ENCODE results near the gene HNRNPA1. TPM values are rescaled to one million over a fixed set of nuclear protein-coding genes. Genes with fewer than 3 reads are reported as not detected.
A peak's percentile ranks its signal among the peaks of the same experiment; 100 is the strongest.

The HNRNPA1 gene
- total RNA-seq, 1 experiment from 2014 or later: 2,589 TPM

GRCh38 chr12:54299515-54300224 lies 19.1 kb downstream of the HNRNPA1 start (continued):
- TF ChIP-seq, protein P1, sequence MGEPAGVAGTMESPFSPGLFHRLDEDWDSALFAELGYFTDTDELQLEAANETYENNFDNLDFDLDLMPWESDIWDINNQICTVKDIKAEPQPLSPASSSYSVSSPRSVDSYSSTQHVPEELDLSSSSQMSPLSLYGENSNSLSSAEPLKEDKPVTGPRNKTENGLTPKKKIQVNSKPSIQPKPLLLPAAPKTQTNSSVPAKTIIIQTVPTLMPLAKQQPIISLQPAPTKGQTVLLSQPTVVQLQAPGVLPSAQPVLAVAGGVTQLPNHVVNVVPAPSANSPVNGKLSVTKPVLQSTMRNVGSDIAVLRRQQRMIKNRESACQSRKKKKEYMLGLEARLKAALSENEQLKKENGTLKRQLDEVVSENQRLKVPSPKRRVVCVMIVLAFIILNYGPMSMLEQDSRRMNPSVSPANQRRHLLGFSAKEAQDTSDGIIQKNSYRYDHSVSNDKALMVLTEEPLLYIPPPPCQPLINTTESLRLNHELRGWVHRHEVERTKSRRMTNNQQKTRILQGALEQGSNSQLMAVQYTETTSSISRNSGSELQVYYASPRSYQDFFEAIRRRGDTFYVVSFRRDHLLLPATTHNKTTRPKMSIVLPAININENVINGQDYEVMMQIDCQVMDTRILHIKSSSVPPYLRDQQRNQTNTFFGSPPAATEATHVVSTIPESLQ (CRISPR knock-in tag; IDR thresholded peaks at IDR 0.05): no peak

- CTCF ChIA-PET: interaction anchor here (0.8 to 4.6 kb wide), 19 partner anchors 10 to 99 kb away, joined by 3 to 53 read pairs (median 6); partner anchors contain the start of gene COPZ1
- 0 out of 2 replicates have a peak, but pooled peaks have one; percentile 1 for TF ChIP-seq ZNF281 (CRISPR knock-in tag; IDR thresholded peaks at IDR 0.05)
- TF ChIP-seq MXD4 (CRISPR knock-in tag; IDR thresholded peaks at IDR 0.05; ENCODE audit: borderline replicate concordance): no peak
- TF ChIP-seq ZNF423 (CRISPR knock-in tag; IDR thresholded peaks at IDR 0.05): no peak
- POLR2A ChIA-PET: interaction anchor here (0.6 to 2.7 kb wide), 5 partner anchors 11 to 1862 kb away, joined by 4 to 14 read pairs (median 11); partner anchors contain the start of genes CBX5 and HNRNPA1
Measured at GRCh38 chr12:54300225-54300731, 19.8 kb downstream of the HNRNPA1 start.

DNA sequence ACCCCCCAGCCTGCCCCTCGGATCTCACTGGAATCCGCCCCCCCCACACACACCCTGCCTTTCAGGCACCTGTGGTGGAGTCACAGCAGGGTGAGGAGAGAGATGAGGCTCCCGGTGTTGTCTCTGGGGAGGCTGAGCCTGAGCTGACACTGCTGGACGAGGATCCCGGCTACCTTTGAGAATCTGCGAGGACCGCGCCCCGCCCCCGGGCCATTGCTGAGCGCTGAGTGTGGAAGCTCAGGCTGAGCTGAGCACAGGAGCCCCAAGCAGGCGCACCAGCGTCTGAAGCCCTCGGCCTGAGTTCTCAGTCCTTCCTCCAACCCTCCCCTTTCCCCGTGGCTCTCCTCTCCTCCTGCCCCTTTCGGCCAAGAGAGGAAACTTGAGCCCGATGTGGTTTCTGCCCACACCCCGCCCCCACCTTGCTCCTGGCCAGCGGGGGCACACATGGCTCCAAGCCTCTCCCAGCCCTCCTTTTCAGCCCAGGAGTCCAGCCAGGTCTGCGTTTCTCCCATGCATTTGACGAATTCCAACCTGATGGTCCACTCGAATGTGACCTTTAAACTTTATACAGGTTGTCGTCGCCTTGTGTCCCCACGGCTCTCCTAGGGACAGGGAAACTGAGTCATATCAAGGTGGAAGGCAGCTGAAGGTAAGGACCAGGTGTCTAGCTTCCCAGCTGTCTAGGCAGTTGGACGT lies 20.4 kb downstream of the HNRNPA1 start, which contains the start of gene NFE2:
Gene NFE2, minus strand, starts transcription at position 284 of the 696 bp plus-strand sequence. CDS start 5,767 bp downstream, outside the sequence.
- ChIA-PET POLR2A (interaction anchor here (0.6 to 2.7 kb wide), 7 partner anchors 12 to 101 kb away, joined by 3 to 14 read pairs (median 6); partner anchors contain the start of genes CBX5, COPZ1 and HNRNPA1), CTCF (interaction anchor here (0.8 to 4.6 kb wide), 15 partner anchors 11 to 99 kb away, joined by 3 to 53 read pairs (median 6); partner anchors contain the start of gene COPZ1)
- H3K27me3 Mint-ChIP-seq (ENCODE audit: low read depth): peaks cover 15% of the 10 kb centered on the region
- TF ChIP-seq AR (CRISPR knock-in tag; IDR thresholded peaks at IDR 0.05) (no peak), ZNF232 (CRISPR knock-in tag; IDR thresholded peaks at IDR 0.05) (no peak), PRDM15 (CRISPR knock-in tag; IDR thresholded peaks at IDR 0.05) (no peak), ZNF263 (CRISPR knock-in tag; IDR thresholded peaks at IDR 0.05; ENCODE audit: low read depth) (no peak), MXD4 (CRISPR knock-in tag; IDR thresholded peaks at IDR 0.05; ENCODE audit: borderline replicate concordance) (no peak), JAZF1 (CRISPR knock-in tag; IDR thresholded peaks at IDR 0.05) (no peak), PREB (CRISPR knock-in tag; IDR thresholded peaks at IDR 0.05; ENCODE audit: borderline replicate concordance) (no peak), FOXP1 (CRISPR knock-in tag; IDR thresholded peaks at IDR 0.05; ENCODE audit: borderline replicate concordance) (peak; percentile 29; the same call in 1 of the 2 replicates), NFATC4 (CRISPR knock-in tag; IDR thresholded peaks at IDR 0.05) (no peak)
- TF ChIP-seq, protein P2, sequence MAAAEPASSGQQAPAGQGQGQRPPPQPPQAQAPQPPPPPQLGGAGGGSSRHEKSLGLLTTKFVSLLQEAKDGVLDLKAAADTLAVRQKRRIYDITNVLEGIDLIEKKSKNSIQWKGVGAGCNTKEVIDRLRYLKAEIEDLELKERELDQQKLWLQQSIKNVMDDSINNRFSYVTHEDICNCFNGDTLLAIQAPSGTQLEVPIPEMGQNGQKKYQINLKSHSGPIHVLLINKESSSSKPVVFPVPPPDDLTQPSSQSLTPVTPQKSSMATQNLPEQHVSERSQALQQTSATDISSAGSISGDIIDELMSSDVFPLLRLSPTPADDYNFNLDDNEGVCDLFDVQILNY (CRISPR knock-in tag; IDR thresholded peaks at IDR 0.05): peak; percentile 16; the same call in 1 of the 2 replicates

More at GRCh38 chr12:54300225-54300731, 19.8 kb downstream of the HNRNPA1 start:
- peak overlapping the region; percentile 68 for H3K4me3 Mint-ChIP-seq
- H3K9me3 Mint-ChIP-seq: no peaks in the 10 kb centered on the region
- peaks cover 53% of the 10 kb centered on the region for H3K4me1 Mint-ChIP-seq
- no peaks in the 10 kb centered on the region for H3K36me3 Mint-ChIP-seq
- ATAC-seq (no peak), DNase-seq (ENCODE audit: low spot score) (no peak)
- peaks cover 15% of the 10 kb centered on the region for H3K27me3 Mint-ChIP-seq (ENCODE audit: low read depth)
- H3K27ac Mint-ChIP-seq: peak overlapping the region; percentile 90; the same call in 1 of the 2 replicates

More for the DNA sequence above, 20.4 kb downstream of the HNRNPA1 start, which contains the start of gene NFE2:
- no peaks in the 10 kb centered on the region for H3K36me3 Mint-ChIP-seq
- H3K9me3 Mint-ChIP-seq: no peaks in the 10 kb centered on the region
- DNase-seq (ENCODE audit: low spot score) (peak; percentile 86), ATAC-seq (peak; percentile 94)
- peak within 1 kb of the TSS; percentile 68 for H3K4me3 Mint-ChIP-seq
- peaks cover 53% of the 10 kb centered on the region for H3K4me1 Mint-ChIP-seq
- H3K27ac Mint-ChIP-seq: peak within 1 kb of the TSS; percentile 90

All from WTC11 (cell line).